ENCODE measurements around the gene THPO.
A peak's percentile ranks its signal among the peaks of the same experiment; 100 is the strongest.

The THPO gene

DNA sequence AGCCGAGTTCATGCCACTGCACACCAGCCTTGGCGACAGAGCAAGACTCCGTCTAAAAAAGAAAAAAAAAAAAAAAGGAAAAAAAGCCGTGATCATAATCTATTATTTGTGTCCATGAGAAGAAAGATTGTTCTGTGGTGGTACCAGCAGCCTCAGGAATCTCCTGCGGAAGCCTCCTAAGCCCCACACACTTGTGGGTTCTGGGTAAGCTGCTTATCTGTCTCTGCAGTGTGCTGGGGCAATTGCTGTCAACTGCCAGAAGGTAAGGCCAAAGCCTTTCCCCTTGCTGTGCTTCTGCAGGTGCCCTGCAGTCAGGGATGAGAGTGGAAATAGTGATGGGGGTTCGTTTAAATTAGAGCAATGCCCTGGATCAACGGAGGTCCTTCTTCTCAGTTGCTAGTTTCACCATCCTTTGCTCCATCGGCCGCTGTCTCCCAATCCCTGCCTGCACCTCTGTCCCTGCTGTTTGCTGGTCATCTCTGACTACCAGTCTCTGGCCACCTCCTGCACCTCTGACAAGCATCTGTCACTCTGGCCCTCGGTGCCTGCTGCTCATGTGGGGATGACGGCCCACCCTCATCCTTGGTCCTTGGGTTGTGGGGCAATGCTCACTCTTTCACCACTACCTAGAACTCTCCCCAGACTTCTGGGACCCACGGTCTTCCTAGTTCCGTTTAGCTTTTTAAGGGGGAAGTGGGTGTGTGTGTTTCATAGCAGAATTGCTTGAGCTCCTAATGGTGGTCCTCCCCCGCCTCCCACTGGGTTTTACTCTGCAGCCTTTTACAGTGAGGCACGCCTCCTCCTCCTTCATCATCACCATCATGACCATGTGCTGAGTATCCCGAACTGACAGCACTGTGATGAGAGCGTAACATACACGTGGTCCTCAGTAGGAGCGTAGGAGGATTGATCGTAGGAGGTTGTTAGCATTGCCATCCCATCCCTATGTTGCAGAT is 27.3 kb upstream of the THPO start (continued):
- no peak for TF ChIP-seq ISL1 (CRISPR knock-in tag; IDR thresholded peaks at IDR 0.05)
- TF ChIP-seq ARNTL (CRISPR knock-in tag; IDR thresholded peaks at IDR 0.05; ENCODE audit: borderline replicate concordance, low read depth), result no peak
- no peak for TF ChIP-seq PATZ1 (CRISPR knock-in tag; IDR thresholded peaks at IDR 0.05; ENCODE audit: borderline replicate concordance)
- no peak for TF ChIP-seq SNAI2 (CRISPR knock-in tag; IDR thresholded peaks at IDR 0.05)
- TF ChIP-seq ZNF70 (CRISPR knock-in tag; IDR thresholded peaks at IDR 0.05), result no peak
- no peak for TF ChIP-seq GLIS3 (CRISPR knock-in tag; IDR thresholded peaks at IDR 0.05)

DNA sequence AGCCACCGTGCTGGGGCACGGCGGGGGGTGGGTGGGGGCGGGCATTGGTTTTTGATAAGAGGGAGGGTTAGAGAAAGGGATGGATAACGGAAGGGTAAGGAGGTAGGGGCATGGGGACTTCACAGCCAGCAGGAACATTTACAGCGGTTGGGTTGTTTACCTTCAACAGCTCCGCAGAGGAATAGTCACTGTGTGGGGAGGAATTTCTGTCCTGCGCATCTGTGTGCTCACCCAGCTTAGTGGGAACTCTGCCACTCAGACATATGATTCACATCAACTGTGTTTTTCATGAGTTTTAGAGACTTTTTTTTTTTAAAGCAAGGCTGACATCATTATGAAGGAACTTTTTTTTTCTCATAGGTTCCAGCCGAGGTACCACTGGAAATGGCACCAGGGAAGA is 21.4 kb upstream of the THPO start:
- TF ChIP-seq TCF4 (CRISPR knock-in tag; IDR thresholded peaks at IDR 0.05; ENCODE audit: borderline replicate concordance) (no peak), ZNF70 (CRISPR knock-in tag; IDR thresholded peaks at IDR 0.05) (no peak), CSDC2 (CRISPR knock-in tag; IDR thresholded peaks at IDR 0.05) (no peak), ARNTL (CRISPR knock-in tag; IDR thresholded peaks at IDR 0.05; ENCODE audit: borderline replicate concordance, low read depth) (no peak), SNAI2 (CRISPR knock-in tag; IDR thresholded peaks at IDR 0.05) (no peak), BACH2 (CRISPR knock-in tag; IDR thresholded peaks at IDR 0.05; ENCODE audit: borderline replicate concordance) (no peak), TOX (CRISPR knock-in tag; IDR thresholded peaks at IDR 0.05; ENCODE audit: borderline replicate concordance) (no peak), RARB (CRISPR knock-in tag; IDR thresholded peaks at IDR 0.05) (no peak), ZNF565 (CRISPR knock-in tag; conservative IDR thresholded peaks at IDR 0.05; ENCODE audit: low read depth) (no peak), ISL1 (CRISPR knock-in tag; IDR thresholded peaks at IDR 0.05) (no peak)
- TF ChIP-seq, protein P1, sequence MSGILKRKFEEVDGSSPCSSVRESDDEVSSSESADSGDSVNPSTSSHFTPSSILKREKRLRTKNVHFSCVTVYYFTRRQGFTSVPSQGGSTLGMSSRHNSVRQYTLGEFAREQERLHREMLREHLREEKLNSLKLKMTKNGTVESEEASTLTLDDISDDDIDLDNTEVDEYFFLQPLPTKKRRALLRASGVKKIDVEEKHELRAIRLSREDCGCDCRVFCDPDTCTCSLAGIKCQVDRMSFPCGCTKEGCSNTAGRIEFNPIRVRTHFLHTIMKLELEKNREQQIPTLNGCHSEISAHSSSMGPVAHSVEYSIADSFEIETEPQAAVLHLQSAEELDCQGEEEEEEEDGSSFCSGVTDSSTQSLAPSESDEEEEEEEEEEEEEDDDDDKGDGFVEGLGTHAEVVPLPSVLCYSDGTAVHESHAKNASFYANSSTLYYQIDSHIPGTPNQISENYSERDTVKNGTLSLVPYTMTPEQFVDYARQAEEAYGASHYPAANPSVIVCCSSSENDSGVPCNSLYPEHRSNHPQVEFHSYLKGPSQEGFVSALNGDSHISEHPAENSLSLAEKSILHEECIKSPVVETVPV (CRISPR knock-in tag; IDR thresholded peaks at IDR 0.05), result no peak
- TF ChIP-seq, protein P2, sequence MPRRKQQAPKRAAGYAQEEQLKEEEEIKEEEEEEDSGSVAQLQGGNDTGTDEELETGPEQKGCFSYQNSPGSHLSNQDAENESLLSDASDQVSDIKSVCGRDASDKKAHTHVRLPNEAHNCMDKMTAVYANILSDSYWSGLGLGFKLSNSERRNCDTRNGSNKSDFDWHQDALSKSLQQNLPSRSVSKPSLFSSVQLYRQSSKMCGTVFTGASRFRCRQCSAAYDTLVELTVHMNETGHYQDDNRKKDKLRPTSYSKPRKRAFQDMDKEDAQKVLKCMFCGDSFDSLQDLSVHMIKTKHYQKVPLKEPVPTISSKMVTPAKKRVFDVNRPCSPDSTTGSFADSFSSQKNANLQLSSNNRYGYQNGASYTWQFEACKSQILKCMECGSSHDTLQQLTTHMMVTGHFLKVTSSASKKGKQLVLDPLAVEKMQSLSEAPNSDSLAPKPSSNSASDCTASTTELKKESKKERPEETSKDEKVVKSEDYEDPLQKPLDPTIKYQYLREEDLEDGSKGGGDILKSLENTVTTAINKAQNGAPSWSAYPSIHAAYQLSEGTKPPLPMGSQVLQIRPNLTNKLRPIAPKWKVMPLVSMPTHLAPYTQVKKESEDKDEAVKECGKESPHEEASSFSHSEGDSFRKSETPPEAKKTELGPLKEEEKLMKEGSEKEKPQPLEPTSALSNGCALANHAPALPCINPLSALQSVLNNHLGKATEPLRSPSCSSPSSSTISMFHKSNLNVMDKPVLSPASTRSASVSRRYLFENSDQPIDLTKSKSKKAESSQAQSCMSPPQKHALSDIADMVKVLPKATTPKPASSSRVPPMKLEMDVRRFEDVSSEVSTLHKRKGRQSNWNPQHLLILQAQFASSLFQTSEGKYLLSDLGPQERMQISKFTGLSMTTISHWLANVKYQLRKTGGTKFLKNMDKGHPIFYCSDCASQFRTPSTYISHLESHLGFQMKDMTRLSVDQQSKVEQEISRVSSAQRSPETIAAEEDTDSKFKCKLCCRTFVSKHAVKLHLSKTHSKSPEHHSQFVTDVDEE (CRISPR knock-in tag; IDR thresholded peaks at IDR 0.05), result no peak
- TF ChIP-seq, protein P3, sequence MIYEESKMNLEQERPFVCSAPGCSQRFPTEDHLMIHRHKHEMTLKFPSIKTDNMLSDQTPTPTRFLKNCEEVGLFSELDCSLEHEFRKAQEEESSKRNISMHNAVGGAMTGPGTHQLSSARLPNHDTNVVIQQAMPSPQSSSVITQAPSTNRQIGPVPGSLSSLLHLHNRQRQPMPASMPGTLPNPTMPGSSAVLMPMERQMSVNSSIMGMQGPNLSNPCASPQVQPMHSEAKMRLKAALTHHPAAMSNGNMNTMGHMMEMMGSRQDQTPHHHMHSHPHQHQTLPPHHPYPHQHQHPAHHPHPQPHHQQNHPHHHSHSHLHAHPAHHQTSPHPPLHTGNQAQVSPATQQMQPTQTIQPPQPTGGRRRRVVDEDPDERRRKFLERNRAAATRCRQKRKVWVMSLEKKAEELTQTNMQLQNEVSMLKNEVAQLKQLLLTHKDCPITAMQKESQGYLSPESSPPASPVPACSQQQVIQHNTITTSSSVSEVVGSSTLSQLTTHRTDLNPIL (CRISPR knock-in tag; IDR thresholded peaks at IDR 0.05; ENCODE audit: low read depth), result no peak
- ATAC-seq, result peak; percentile 86

DNA sequence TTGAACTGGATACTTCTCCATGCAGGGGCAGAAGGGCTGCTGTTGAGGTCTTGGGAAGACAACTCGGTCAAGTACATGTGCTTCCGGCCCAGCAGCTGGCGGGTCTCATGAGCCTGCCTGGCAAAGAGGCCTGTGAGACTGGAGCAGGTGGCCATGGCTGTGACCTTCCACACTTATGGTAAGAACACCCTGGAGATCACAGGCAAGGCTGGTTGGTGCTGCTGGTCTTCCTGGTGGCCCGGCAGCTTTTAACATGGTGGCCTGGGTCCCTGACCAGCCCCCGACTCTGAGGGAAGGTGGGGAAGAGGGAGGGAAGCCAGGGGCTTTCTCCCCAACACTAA is 17.3 kb upstream of the THPO start:
- TF ChIP-seq ZC3H10 (CRISPR knock-in tag; IDR thresholded peaks at IDR 0.05) (no peak), SNAI2 (CRISPR knock-in tag; IDR thresholded peaks at IDR 0.05) (no peak), PPARA (CRISPR knock-in tag; IDR thresholded peaks at IDR 0.05; ENCODE audit: borderline replicate concordance) (no peak), ZFP30 (CRISPR knock-in tag; IDR thresholded peaks at IDR 0.05) (no peak), TOX (CRISPR knock-in tag; IDR thresholded peaks at IDR 0.05; ENCODE audit: borderline replicate concordance) (no peak), GLIS3 (CRISPR knock-in tag; IDR thresholded peaks at IDR 0.05) (no peak)
- TF ChIP-seq, protein P2 (CRISPR knock-in tag; IDR thresholded peaks at IDR 0.05), result no peak
- ATAC-seq, result no peak

Measured in SK-N-SH treated with all-trans-retinoic acid at 6 μM for 48 hours (cell line).